H1 (cell line): Measurements from ENCODE around the gene IGF1. TPM values are rescaled to one million over a fixed set of nuclear protein-coding genes. Genes with fewer than 3 reads are reported as not detected.

Experiments used
- CTCF ChIA-PET: fragments of 300-600 bp; sonication (Branson Sonifier 250); formaldehyde crosslinking; loops from one replicate; lab custom pipeline; 2021; ENCODE audit not compliant: partially characterized antibody; lab: Charles Lee
- POLR2A ChIA-PET: fragments of 300-600 bp; sonication (Branson Sonifier 250); formaldehyde crosslinking; loops from one replicate; lab custom pipeline; 2021; ENCODE audit warnings: inconsistent platforms; ENCODE audit not compliant: partially characterized antibody; lab: Charles Lee
- DNase-seq, 2 experiments: peaks; one replicate each; pipeline versions ENCODE4 v3.0.0 to v3.0.0-alpha.2; 2010 to 2022; ENCODE audit warnings: low spot score in 2 of 2, low read depth in 1 of 2, mixed read lengths in 1 of 2
- FAIRE-seq: peaks from 2 replicates; lab custom pipeline; 2011; peaks lifted over from hg19 to GRCh38; lab: Jason Lieb, UNC
- H2AFZ ChIP-seq: 2 replicates; pipeline ENCODE4 v1.8.1; 2012; ENCODE audit warnings: low read length, inconsistent platforms
- H2AK5ac ChIP-seq: 2 replicates; pipeline ENCODE4 v1.6.1; 2013; ENCODE audit warnings: low read depth, low read length
- H2BK120ac ChIP-seq: replicated peaks from 2 replicates; pipeline ENCODE3; 2013; ENCODE audit warnings: low read depth, low read length, inconsistent platforms
- H2BK12ac ChIP-seq: 2 replicates; pipeline ENCODE4 v1.6.1; 2013; ENCODE audit warnings: low read depth, low read length
- H2BK15ac ChIP-seq: 2 replicates; pipeline ENCODE4 v1.6.1; 2013; ENCODE audit warnings: low read length
- H2BK20ac ChIP-seq: 2 replicates; pipeline ENCODE4 v1.6.1; 2013; ENCODE audit warnings: low read length
- H2BK5ac ChIP-seq: 2 replicates; pipeline ENCODE4 v1.6.1; 2013; ENCODE audit warnings: low read depth, low read length
- H3K14ac ChIP-seq: 2 replicates; pipeline ENCODE4 v1.6.1; 2013; ENCODE audit warnings: inconsistent platforms; ENCODE audit not compliant: insufficient read length
- H3K18ac ChIP-seq: 2 replicates; pipeline ENCODE4 v1.6.1; 2013; ENCODE audit warnings: low read length; ENCODE audit errors: extremely low read depth
- H3K23ac ChIP-seq: 2 replicates; pipeline ENCODE4 v1.6.1; 2013; ENCODE audit warnings: inconsistent platforms; ENCODE audit not compliant: insufficient read length
- H3K23me2 ChIP-seq: 2 replicates; pipeline ENCODE4 v1.6.1; 2013; ENCODE audit warnings: low read depth, low read length
- H3K27ac ChIP-seq: 2 replicates; pipeline ENCODE4 v1.6.1; 2011; ENCODE audit warnings: low read depth, low read length, inconsistent platforms
- H3K27me3 ChIP-seq, 4 experiments: replicated peaks in 1 of 4; 1 replicate in 1 of 4; 2 replicates in 3 of 4; pipeline versions ENCODE4 v1.6.1 to v1.8.1; 2011 to 2013; ENCODE audit warnings: low read length in 3 of 4, mild to moderate bottlenecking in 3 of 4, inconsistent platforms in 2 of 4, mixed read lengths in 2 of 4, moderate library complexity in 1 of 4; ENCODE audit not compliant: control insufficient read depth in 3 of 4, insufficient read depth in 3 of 4; ENCODE audit errors: extremely low read depth in 1 of 4
- H3K36me3 ChIP-seq, 4 experiments: 2 replicates each; pipeline versions ENCODE4 v1.6.1 to v1.8.1; 2011 to 2013; ENCODE audit warnings: mild to moderate bottlenecking in 4 of 4, low read length in 3 of 4, moderate library complexity in 2 of 4, control low read depth in 1 of 4, inconsistent platforms in 1 of 4; ENCODE audit not compliant: insufficient read depth in 4 of 4, control insufficient read depth in 2 of 4
- H3K4ac ChIP-seq: replicated peaks from 2 replicates; pipeline ENCODE3; 2013; ENCODE audit warnings: low read length, low read depth, mixed read lengths, inconsistent platforms; ENCODE audit not compliant: insufficient read length
- H3K4me1 ChIP-seq, 4 experiments: replicated peaks in 1 of 4; 1 replicate in 1 of 4; 2 replicates in 3 of 4; pipeline versions ENCODE4 v1.6.1 to v1.8.1; 2011 to 2013; ENCODE audit warnings: low read length in 3 of 4, inconsistent platforms in 2 of 4, mixed read lengths in 1 of 4; ENCODE audit not compliant: insufficient read depth in 4 of 4, control insufficient read depth in 3 of 4
- H3K4me2 ChIP-seq, 2 experiments: 2 replicates each; pipeline versions ENCODE4 v1.6.1 to v1.8.1; 2011 to 2013; ENCODE audit warnings: low read depth in 2 of 2, low read length in 2 of 2, control low read depth in 1 of 2, inconsistent platforms in 1 of 2, mild to moderate bottlenecking in 1 of 2; ENCODE audit not compliant: insufficient read depth in 1 of 2
- H3K4me3 ChIP-seq, 4 experiments: fragments of 200-600, 300-600 bp in 1 of 4; sonication (generic), shearing (Covaris generic), sonication (Bioruptor Twin) in 1 of 4; 2 replicates each; pipeline versions ENCODE4 v1.5.1 to v1.8.1; 2011 to 2016; ENCODE audit warnings: low read length in 4 of 4, low read depth in 3 of 4, control low read depth in 2 of 4, inconsistent platforms in 2 of 4, mild to moderate bottlenecking in 2 of 4, mixed read lengths in 1 of 4, moderate library complexity in 1 of 4; ENCODE audit not compliant: insufficient read depth in 2 of 4; ENCODE audit errors: extremely low read depth in 1 of 4
- H3K56ac ChIP-seq: replicated peaks from 2 replicates; pipeline ENCODE3; 2013; ENCODE audit warnings: low read depth, mild to moderate bottlenecking, mixed read lengths, low read length, inconsistent platforms; ENCODE audit not compliant: insufficient read length
- H3K79me1 ChIP-seq: 2 replicates; pipeline ENCODE4 v1.6.1; 2013; ENCODE audit warnings: low read depth, low read length, control low read depth
- H3K79me2 ChIP-seq, 2 experiments: 2 replicates each; pipeline versions ENCODE4 v1.6.1 to v1.8.1; 2012 to 2013; ENCODE audit warnings: low read length in 2 of 2, mild to moderate bottlenecking in 2 of 2, inconsistent platforms in 1 of 2; ENCODE audit not compliant: insufficient read depth in 2 of 2, control insufficient read depth in 1 of 2
- H3K9ac ChIP-seq, 4 experiments: replicated peaks in 1 of 4; 1 replicate in 1 of 4; 2 replicates in 3 of 4; pipeline versions ENCODE4 v1.6.1 to v1.8.1; 2011 to 2013; ENCODE audit warnings: low read depth in 3 of 4, low read length in 3 of 4, control low read depth in 2 of 4, mild to moderate bottlenecking in 2 of 4, moderate library complexity in 2 of 4, inconsistent platforms in 1 of 4; ENCODE audit errors: extremely low read depth in 1 of 4
- H3K9me3 ChIP-seq, 2 experiments: 2 replicates each; pipeline versions ENCODE4 v1.6.1 to v1.8.1; 2012 to 2013; ENCODE audit warnings: mild to moderate bottlenecking in 2 of 2, moderate library complexity in 2 of 2, control low read depth in 1 of 2, inconsistent platforms in 1 of 2, low read depth in 1 of 2, low read length in 1 of 2, mixed read lengths in 1 of 2; ENCODE audit not compliant: insufficient read depth in 2 of 2
- H4K20me1 ChIP-seq, 2 experiments: replicated peaks in 1 of 2; 2 replicates each; pipeline versions ENCODE3 to v1.8.1; 2011 to 2013; ENCODE audit warnings: inconsistent platforms in 2 of 2, low read length in 2 of 2, mild to moderate bottlenecking in 1 of 2; ENCODE audit not compliant: insufficient read depth in 2 of 2, control insufficient read depth in 1 of 2
- H4K5ac ChIP-seq: 2 replicates; pipeline ENCODE4 v1.6.1; 2013; ENCODE audit warnings: low read length, low read depth, mixed read lengths, inconsistent platforms; ENCODE audit not compliant: insufficient read length
- H4K8ac ChIP-seq: 2 replicates; pipeline ENCODE4 v1.8.0; 2013; ENCODE audit warnings: mild to moderate bottlenecking, moderate library complexity, low read length, inconsistent platforms; ENCODE audit not compliant: insufficient read depth; ENCODE audit errors: extremely low read depth
- H4K91ac ChIP-seq: replicated peaks from 2 replicates; pipeline ENCODE3; 2013; ENCODE audit warnings: low read length, mixed read lengths, inconsistent platforms; ENCODE audit not compliant: insufficient read length
- CBX5 ChIP-seq: fragments of 300-800, 300-1000 bp; sonication (generic); IDR thresholded peaks from 2 replicates; pipeline ENCODE4 v1.7.1; 2016; ENCODE audit warnings: antibody characterized with exemption, low read length, low read depth
- SAP30 ChIP-seq: fragments of 300-600 bp; sonication (generic); IDR thresholded peaks from 2 replicates; pipeline ENCODE4 v1.7.1; 2012; ENCODE audit warnings: low read length, moderate library complexity, mild to moderate bottlenecking, inconsistent platforms; ENCODE audit not compliant: insufficient read depth, insufficient replicate concordance
- SP2 ChIP-seq: IDR thresholded peaks from 2 replicates; pipeline ENCODE4 v1.6.1; 2012; ENCODE audit warnings: mild to moderate bottlenecking, low read length, inconsistent platforms
- TCF12 ChIP-seq: IDR thresholded peaks from 2 replicates; pipeline ENCODE4 v1.6.1; 2011; ENCODE audit warnings: low read depth, mild to moderate bottlenecking, low read length
- WGBS, 2 experiments: shearing (Covaris generic) in 1 of 2; methylation state at CpG; one replicate each; pipeline versions ENCODE4 v1.1.6 to v1.1.7; 2013 to 2015; ENCODE audit warnings: low lambda C conversion rate in 2 of 2, mixed read lengths in 2 of 2, inconsistent platforms in 1 of 2, low coverage in 1 of 2, missing lambda C conversion rate in 1 of 2; ENCODE audit not compliant: insufficient replicate concordance in 2 of 2, insufficient coverage in 1 of 2, insufficient read length in 1 of 2; ENCODE audit errors: extremely low coverage in 1 of 2, missing lambda C conversion rate in 1 of 2; 5-methylcytosine and 5-hydroxymethylcytosine counted together
- polyA plus RNA-seq, 7 experiments: library from polyadenylated mRNA; depleted of rRNA in 3 of 7; stranded (reverse) in 5 of 7; unstranded in 2 of 7; fragments of >200 nt in 5 of 7; fragments of 200-250 nt in 2 of 7; gene quantifications; 1 replicate in 5 of 7; 2 replicates in 1 of 7; 4 replicates in 1 of 7; pipeline versions ENCODE4 v1.2.1 to v1.2.3, GENCODE V29; 2011 to 2013; ENCODE audit warnings: missing spikeins in 2 of 7, mixed read lengths in 2 of 7
- total RNA-seq: library from RNA; stranded (reverse); fragmentation: NEBNext Ultra II Directional; extraction: Animal tissue kit (Norgen Biotek cat#: 25700); gene quantifications from 2 replicates; pipeline ENCODE4 v1.2.1, GENCODE V29; 2021

IGF1 gene
- total and polyA plus RNA-seq, 2 of the 8 experiments (the other 6 are each of a cell fraction or from before 2014, with no cell fraction given) = not detected

DNA sequence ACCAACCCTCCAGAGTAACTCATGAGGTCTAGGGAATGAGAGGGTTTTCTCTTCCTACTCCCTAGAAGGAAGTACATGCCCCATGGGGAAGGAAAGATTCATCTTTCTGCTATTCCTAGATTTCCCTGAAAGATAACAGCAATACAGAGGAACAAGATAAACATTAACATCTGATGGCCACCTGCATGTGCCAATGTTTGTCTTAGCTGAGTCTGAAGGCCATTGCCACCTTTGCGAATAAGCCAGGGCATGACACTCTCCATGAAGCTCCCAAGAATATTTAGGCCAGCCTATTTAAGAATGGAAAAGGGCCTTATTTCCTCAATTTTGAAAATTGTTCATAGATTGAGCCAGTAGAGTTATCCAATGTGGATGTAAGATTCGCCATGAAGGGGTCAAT lies 26.0 kb downstream of the IGF1 start:
- Histone ChIP-seq H2BK12ac (no peak overlapping the region), H3K4me1 (peaks cover 0 to 5% (median 0%) of the 10 kb centered on the region in 4 experiments; a peak in 1 of 7 replicates), H3K4me3 (no peak overlapping the region), H3K36me3 (no peaks in the 10 kb centered on the region), H3K23me2 (no peaks in the 10 kb centered on the region), H3K27ac (no peak overlapping the region), H3K9ac (no peak overlapping the region), H2BK5ac (no peak overlapping the region), H2BK15ac (no peak overlapping the region), H3K56ac (no peak overlapping the region), H4K5ac (no peak overlapping the region), H3K27me3 (no peaks in the 10 kb centered on the region), H3K4ac (no peak overlapping the region), H4K91ac (no peak overlapping the region), H3K14ac (no peak overlapping the region), H3K4me2 (no peak overlapping the region), H2BK120ac (no peak overlapping the region), H2AFZ (no peak overlapping the region), H3K23ac (no peak overlapping the region), H4K8ac (no peak overlapping the region), H3K79me1 (no peaks in the 10 kb centered on the region), H3K18ac (no peak overlapping the region), H2BK20ac (no peak overlapping the region), H4K20me1 (no peaks in the 10 kb centered on the region), H3K9me3 (no peaks in the 10 kb centered on the region), H2AK5ac (no peak overlapping the region), H3K79me2 (no peaks in the 10 kb centered on the region)
- TF ChIP-seq SP2 (no peak), SAP30 (no peak), CBX5 (no peak), TCF12 (no peak)
- FAIRE-seq (no peak), DNase-seq (no peak)
- CTCF ChIA-PET = interaction anchor here (1.0 to 1.4 kb wide), 2 partner anchors 11 to 430 kb away, joined by 3 read pairs; no protein-coding TSS in a partner anchor
- POLR2A ChIA-PET = no interaction called here
- WGBS, 2 experiments = 98% methylated on average over 2 of the region's 2 CpGs; no CpG with 5 or more reads in 1 of the 2 experiments
